ENCODE measurements around the gene NUP98.
A peak's percentile ranks its signal among the peaks of the same experiment; 100 is the strongest.

NUP98 gene

DNA sequence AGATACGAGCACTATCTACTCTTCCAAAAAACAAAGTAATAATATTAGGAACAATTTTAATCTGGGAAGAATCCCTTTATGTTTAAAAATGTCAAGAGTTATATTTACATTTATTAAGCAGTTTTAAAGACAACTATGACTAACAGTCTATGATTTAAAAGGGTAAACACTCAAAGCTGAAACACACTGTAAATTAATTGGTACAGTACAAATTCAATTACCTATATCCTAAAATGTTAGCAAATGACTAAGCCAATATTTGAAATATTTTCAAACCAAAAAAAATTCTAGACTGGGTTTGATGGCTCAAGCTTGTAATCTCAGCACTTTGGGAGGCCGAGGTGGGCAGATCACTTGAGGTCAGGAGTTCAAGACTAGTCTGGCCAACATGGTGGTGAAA lies 90.2 kb downstream of the NUP98 start:
- H3K4me3 ChIP-seq (ENCODE audit: low read length): no peak overlapping the region
- TF ChIP-seq CTCF (IDR thresholded peaks at IDR 0.05; ENCODE audit: insufficient read depth, low read depth, low read length, missing control alignments): no peak
- DNase-seq (ENCODE audit: low read depth): no peak

GRCh38 chr11:3703383-3703782 lies 94.0 kb downstream of the NUP98 start:
- no peak for DNase-seq (ENCODE audit: low read depth)
- no peak for TF ChIP-seq CTCF (IDR thresholded peaks at IDR 0.05; ENCODE audit: insufficient read depth, low read depth, low read length, missing control alignments)
- no peak overlapping the region for H3K4me3 ChIP-seq (ENCODE audit: low read length)

DNA sequence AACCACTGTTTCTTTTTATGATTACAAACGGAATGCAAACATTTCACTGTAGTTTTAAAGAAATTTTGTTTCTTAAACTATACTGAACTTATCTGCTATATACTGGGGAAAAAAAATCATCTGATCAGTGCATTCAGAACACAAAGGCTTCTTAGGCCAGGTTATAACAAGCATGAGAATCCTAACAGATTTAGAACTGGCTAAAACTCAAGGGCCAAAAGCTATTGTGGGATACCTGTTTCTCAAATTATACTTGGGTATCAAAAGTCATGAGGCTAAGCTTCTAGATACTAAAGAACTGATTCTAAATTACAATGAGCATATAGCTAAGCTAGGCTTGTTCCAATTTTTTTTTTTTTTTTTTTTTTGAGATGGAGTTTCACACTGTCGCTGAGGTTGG lies 96.4 kb downstream of the NUP98 start:
- no peak for DNase-seq (ENCODE audit: low read depth)
- no peak overlapping the region for H3K4me3 ChIP-seq (ENCODE audit: low read length)
- TF ChIP-seq CTCF (IDR thresholded peaks at IDR 0.05; ENCODE audit: insufficient read depth, low read depth, low read length, missing control alignments): no peak

- H3K4me3 ChIP-seq (ENCODE audit: low read length): no peak overlapping the region
- TF ChIP-seq CTCF (IDR thresholded peaks at IDR 0.05; ENCODE audit: insufficient read depth, low read depth, low read length, missing control alignments): no peak
- no peak for DNase-seq (ENCODE audit: low read depth)
Observed at GRCh38 chr11:3700410-3700809, 96.9 kb downstream of the NUP98 start.

DNA sequence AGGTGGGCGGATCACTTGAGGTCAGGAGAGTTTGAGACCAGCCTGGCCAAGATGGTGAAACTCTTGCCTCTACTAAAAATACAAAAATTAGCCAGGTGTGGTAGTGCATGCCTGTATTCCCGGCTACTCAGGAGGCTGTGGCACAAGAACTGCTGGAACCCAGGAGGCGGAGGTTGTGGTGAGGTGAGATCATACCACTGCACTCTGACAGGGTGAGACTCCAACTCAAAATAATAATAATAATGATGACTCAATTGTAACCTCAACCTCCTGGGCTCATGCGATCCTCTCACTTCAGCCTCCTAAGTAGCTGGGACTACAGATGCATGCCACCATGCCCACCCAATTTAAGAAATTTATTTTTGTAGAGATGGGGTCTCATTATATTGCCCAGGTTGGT lies 110.6 kb downstream of the NUP98 start:
- no peak for TF ChIP-seq CTCF (IDR thresholded peaks at IDR 0.05; ENCODE audit: insufficient read depth, low read depth, low read length, missing control alignments)
- peak; percentile 29 for DNase-seq (ENCODE audit: low read depth)
- H3K4me3 ChIP-seq (ENCODE audit: low read length): no peak overlapping the region

- H3K4me3 ChIP-seq (ENCODE audit: low read length): no peak overlapping the region
- DNase-seq (ENCODE audit: low read depth): no peak
- TF ChIP-seq CTCF (IDR thresholded peaks at IDR 0.05; ENCODE audit: insufficient read depth, low read depth, low read length, missing control alignments): no peak
Observed at GRCh38 chr11:3685923-3686322, 111.4 kb downstream of the NUP98 start.

GRCh38 chr11:3684819-3685172 lies 112.6 kb downstream of the NUP98 start:
- TF ChIP-seq CTCF (IDR thresholded peaks at IDR 0.05; ENCODE audit: insufficient read depth, low read depth, low read length, missing control alignments): no peak
- H3K4me3 ChIP-seq (ENCODE audit: low read length): no peak overlapping the region
- DNase-seq (ENCODE audit: low read depth): no peak

All from epithelial cell of esophagus (primary cell).